ENCODE data around the gene PRKCA.

Gene PRKCA

GRCh38 chr17:66829883-66830282 lies 527.5 kb downstream of the PRKCA start:
- H3K27me3 ChIP-seq (ENCODE audit: control insufficient read depth in 1 of 2, insufficient read depth in 2 of 2, low read length in 2 of 2): peaks cover 19 to 32% of the 10 kb centered on the region in 2 donors
- H3K36me3 ChIP-seq (ENCODE audit: control insufficient read depth in 2 of 2, insufficient read depth in 2 of 2, low read length in 2 of 2): no peaks in the 10 kb centered on the region
- no peaks in the 10 kb centered on the region for H3K4me1 ChIP-seq (ENCODE audit: control insufficient read depth, insufficient read depth, low read length)
- no peak overlapping the region for H3K27ac ChIP-seq (ENCODE audit: low read length)
- H3K4me3 ChIP-seq (ENCODE audit: low read length in 2 of 2): no peak overlapping the region
- H3K9me3 ChIP-seq (ENCODE audit: control insufficient read depth in 2 of 2, low read length in 2 of 2): peaks cover 0 to 2% of the 10 kb centered on the region in 2 donors
- H3K9ac ChIP-seq (ENCODE audit: low read length in 2 of 2): no peak overlapping the region

GRCh38 chr17:66830451-66830850 lies 528.0 kb downstream of the PRKCA start:
- H3K36me3 ChIP-seq (ENCODE audit: control insufficient read depth in 2 of 2, insufficient read depth in 2 of 2, low read length in 2 of 2): no peaks in the 10 kb centered on the region
- H3K4me3 ChIP-seq (ENCODE audit: low read length in 2 of 2): no peak overlapping the region
- peaks cover 25 to 34% of the 10 kb centered on the region in 2 donors for H3K27me3 ChIP-seq (ENCODE audit: control insufficient read depth in 1 of 2, insufficient read depth in 2 of 2, low read length in 2 of 2)
- H3K27ac ChIP-seq (ENCODE audit: low read length): no peak overlapping the region
- peaks cover 0 to 2% of the 10 kb centered on the region in 2 donors for H3K9me3 ChIP-seq (ENCODE audit: control insufficient read depth in 2 of 2, low read length in 2 of 2)
- H3K4me1 ChIP-seq (ENCODE audit: control insufficient read depth, insufficient read depth, low read length): no peaks in the 10 kb centered on the region
- H3K9ac ChIP-seq (ENCODE audit: low read length in 2 of 2): no peak overlapping the region

DNA sequence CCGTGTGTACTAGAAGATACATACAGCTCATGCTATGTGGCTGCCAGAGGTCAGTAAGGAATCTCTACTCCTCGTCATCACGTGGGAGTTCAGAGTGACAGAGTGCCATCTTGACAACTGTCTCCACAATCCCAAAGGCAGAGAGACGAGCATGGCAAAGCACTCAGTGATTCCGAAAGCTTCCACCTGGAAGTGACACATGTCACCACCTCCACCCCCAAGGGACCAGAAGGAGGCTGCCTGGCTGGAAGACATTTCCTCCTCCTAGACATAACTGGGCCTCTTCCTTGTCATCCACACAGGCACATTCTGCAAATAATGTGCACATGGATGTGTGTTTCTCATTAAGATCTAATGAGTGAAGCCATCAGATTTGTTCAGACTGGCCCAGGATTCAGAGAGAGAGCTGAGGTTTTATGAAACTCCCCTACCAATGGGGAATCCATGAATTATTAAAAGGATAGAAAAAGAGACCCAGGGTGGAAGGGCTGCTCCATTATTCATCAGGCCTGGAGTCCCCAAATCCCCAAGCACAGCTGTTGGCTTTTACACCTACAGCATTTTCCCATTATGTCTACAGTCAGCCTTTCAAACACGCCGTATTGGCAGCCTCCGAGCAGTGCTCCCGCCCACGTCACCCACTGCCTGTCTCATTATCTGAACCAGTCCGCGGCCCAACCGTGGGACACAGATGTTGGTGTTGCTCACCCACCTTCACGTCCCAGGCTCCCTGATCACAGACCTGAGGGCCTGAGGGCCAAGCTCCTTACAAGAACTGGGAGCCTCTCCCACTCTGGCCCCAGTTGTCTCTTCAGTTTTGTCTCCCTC lies 529.2 kb downstream of the PRKCA start:
- no peak overlapping the region for H3K9ac ChIP-seq (ENCODE audit: low read length in 2 of 2)
- H3K27ac ChIP-seq (ENCODE audit: low read length): no peak overlapping the region
- peaks cover 33 to 45% of the 10 kb centered on the region in 2 donors for H3K27me3 ChIP-seq (ENCODE audit: control insufficient read depth in 1 of 2, insufficient read depth in 2 of 2, low read length in 2 of 2)
- no peaks in the 10 kb centered on the region for H3K9me3 ChIP-seq (ENCODE audit: control insufficient read depth in 2 of 2, low read length in 2 of 2)
- H3K36me3 ChIP-seq (ENCODE audit: control insufficient read depth in 2 of 2, insufficient read depth in 2 of 2, low read length in 2 of 2): no peaks in the 10 kb centered on the region
- H3K4me1 ChIP-seq (ENCODE audit: control insufficient read depth, insufficient read depth, low read length): no peaks in the 10 kb centered on the region
- H3K4me3 ChIP-seq (ENCODE audit: low read length in 2 of 2): no peak overlapping the region

DNA sequence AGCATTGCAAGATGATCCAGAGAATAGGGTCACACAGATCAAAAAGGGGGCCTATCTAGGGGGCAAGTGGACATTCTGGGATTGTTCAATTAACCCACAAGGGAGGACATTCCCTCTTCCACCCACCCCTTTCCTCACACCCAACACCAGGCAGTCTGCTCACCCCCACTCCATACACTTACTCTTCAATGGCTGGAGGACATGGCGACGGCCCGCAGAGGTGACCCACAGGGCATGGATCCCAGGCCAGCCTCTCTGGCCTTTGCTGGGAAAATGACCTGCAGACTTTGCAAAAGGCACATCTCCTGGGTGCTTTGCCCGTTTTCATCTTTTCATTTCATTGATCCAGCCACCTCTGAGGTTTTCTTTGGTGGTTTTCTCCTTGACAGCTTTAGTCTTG lies 530.8 kb downstream of the PRKCA start:
- Histone ChIP-seq H3K9me3 (ENCODE audit: control insufficient read depth in 2 of 2, low read length in 2 of 2) (no peaks in the 10 kb centered on the region), H3K27ac (ENCODE audit: low read length) (no peak overlapping the region), H3K4me1 (ENCODE audit: control insufficient read depth, insufficient read depth, low read length) (no peaks in the 10 kb centered on the region), H3K36me3 (ENCODE audit: control insufficient read depth in 2 of 2, insufficient read depth in 2 of 2, low read length in 2 of 2) (no peaks in the 10 kb centered on the region), H3K4me3 (ENCODE audit: low read length in 2 of 2) (no peak overlapping the region), H3K9ac (ENCODE audit: low read length in 2 of 2) (no peak overlapping the region), H3K27me3 (ENCODE audit: control insufficient read depth in 1 of 2, insufficient read depth in 2 of 2, low read length in 2 of 2) (peaks cover 33 to 52% of the 10 kb centered on the region in 2 donors)

DNA sequence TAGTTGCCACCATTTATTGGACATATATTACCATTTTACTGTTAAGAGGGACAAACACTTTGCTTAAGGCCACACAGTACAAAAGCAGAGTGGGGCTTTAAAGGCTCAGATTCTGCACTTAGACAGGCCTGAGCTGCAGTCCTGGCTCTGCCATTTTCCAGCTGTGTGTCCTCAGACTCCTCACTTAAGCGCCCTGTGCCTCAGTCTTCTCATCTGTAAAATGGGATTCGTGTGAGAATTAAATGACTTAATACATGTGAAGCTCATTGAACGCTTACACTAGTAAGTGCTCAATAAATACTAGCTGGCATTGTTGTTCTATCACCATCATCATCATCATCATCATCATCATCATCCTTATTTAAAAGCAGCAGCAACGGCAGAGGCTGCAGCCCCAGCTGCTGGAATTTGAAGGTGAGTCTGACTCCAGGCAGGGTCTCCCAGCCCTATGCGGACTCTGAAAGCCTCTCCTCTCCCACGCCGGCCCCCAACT lies 532.1 kb downstream of the PRKCA start:
- Histone ChIP-seq H3K27me3 (ENCODE audit: control insufficient read depth in 1 of 2, insufficient read depth in 2 of 2, low read length in 2 of 2) (peaks cover 31 to 51% of the 10 kb centered on the region in 2 donors), H3K9me3 (ENCODE audit: control insufficient read depth in 2 of 2, low read length in 2 of 2) (no peaks in the 10 kb centered on the region), H3K36me3 (ENCODE audit: control insufficient read depth in 2 of 2, insufficient read depth in 2 of 2, low read length in 2 of 2) (no peaks in the 10 kb centered on the region), H3K27ac (ENCODE audit: low read length) (no peak overlapping the region), H3K9ac (ENCODE audit: low read length in 2 of 2) (no peak overlapping the region), H3K4me3 (ENCODE audit: low read length in 2 of 2) (no peak overlapping the region), H3K4me1 (ENCODE audit: control insufficient read depth, insufficient read depth, low read length) (no peaks in the 10 kb centered on the region)

DNA sequence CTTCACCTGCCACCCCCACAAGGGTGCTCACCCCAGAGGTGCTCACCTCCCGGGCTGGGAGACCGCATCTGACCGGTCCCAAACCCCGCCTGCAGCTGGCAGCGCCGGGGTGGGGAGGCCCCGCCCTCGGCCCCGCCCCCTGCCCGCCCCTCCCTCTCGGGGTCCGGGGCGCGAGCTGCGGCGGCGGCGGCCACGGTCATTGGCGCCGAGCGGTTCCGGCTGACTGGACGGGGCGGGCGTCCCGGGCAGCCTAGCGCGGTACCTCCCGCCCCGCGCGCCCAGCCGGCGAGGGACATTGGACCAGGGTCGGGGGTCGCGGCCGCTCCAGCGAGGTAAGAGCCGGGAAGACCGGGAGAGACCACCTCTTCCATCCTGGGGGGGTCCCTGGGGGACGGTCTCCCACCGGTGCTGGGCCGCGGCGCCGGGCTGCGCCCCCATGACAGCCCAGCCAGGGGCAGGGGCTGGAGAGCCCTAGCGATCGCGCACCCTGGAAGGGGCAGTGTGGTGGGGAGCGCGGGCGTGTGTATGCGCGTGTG lies 532.6 kb downstream of the PRKCA start, which contains the start of gene CACNG5:
Gene CACNG5 (plus strand): TSS at position 199 of the 536 bp plus-strand sequence. CDS start 42,216 bp downstream, outside the sequence.
- no peak within 1 kb of the TSS for H3K9ac ChIP-seq (ENCODE audit: low read length in 2 of 2)
- H3K4me3 ChIP-seq (ENCODE audit: low read length in 2 of 2): no peak within 1 kb of the TSS
- H3K36me3 ChIP-seq (ENCODE audit: control insufficient read depth in 2 of 2, insufficient read depth in 2 of 2, low read length in 2 of 2): no peaks in the 10 kb centered on the region
- H3K27ac ChIP-seq (ENCODE audit: low read length): no peak within 1 kb of the TSS
- H3K4me1 ChIP-seq (ENCODE audit: control insufficient read depth, insufficient read depth, low read length): no peaks in the 10 kb centered on the region
- H3K27me3 ChIP-seq (ENCODE audit: control insufficient read depth in 1 of 2, insufficient read depth in 2 of 2, low read length in 2 of 2): peaks cover 31 to 51% of the 10 kb centered on the region in 2 donors
- no peaks in the 10 kb centered on the region for H3K9me3 ChIP-seq (ENCODE audit: control insufficient read depth in 2 of 2, low read length in 2 of 2)

DNA sequence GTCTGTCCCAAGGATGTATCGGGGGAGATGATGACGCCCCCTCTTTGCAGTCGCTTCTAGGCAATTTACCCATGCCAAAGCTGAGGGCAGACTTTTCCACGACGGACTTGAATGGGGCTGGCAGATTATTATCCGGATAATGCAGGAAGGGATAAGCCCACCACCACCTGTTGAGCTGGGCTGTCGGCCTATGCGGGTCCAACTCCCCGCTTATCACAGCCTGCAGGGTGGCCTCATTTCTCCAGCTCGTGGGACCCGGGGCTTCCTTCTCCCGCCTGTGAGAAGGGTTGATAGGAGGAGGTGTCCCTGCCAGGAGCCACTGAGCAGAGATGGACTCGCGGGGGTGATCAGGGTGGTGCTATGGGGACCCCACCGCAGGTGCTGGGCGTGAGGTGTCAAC lies 533.1 kb downstream of the PRKCA start:
- H3K4me3 ChIP-seq (ENCODE audit: low read length in 2 of 2): no peak overlapping the region
- H3K9ac ChIP-seq (ENCODE audit: low read length in 2 of 2): no peak overlapping the region
- H3K27ac ChIP-seq (ENCODE audit: low read length): no peak overlapping the region
- H3K4me1 ChIP-seq (ENCODE audit: control insufficient read depth, insufficient read depth, low read length): no peaks in the 10 kb centered on the region
- H3K27me3 ChIP-seq (ENCODE audit: control insufficient read depth in 1 of 2, insufficient read depth in 2 of 2, low read length in 2 of 2): peaks cover 28 to 53% of the 10 kb centered on the region in 2 donors
- H3K9me3 ChIP-seq (ENCODE audit: control insufficient read depth in 2 of 2, low read length in 2 of 2): no peaks in the 10 kb centered on the region
- H3K36me3 ChIP-seq (ENCODE audit: control insufficient read depth in 2 of 2, insufficient read depth in 2 of 2, low read length in 2 of 2): no peaks in the 10 kb centered on the region

DNA sequence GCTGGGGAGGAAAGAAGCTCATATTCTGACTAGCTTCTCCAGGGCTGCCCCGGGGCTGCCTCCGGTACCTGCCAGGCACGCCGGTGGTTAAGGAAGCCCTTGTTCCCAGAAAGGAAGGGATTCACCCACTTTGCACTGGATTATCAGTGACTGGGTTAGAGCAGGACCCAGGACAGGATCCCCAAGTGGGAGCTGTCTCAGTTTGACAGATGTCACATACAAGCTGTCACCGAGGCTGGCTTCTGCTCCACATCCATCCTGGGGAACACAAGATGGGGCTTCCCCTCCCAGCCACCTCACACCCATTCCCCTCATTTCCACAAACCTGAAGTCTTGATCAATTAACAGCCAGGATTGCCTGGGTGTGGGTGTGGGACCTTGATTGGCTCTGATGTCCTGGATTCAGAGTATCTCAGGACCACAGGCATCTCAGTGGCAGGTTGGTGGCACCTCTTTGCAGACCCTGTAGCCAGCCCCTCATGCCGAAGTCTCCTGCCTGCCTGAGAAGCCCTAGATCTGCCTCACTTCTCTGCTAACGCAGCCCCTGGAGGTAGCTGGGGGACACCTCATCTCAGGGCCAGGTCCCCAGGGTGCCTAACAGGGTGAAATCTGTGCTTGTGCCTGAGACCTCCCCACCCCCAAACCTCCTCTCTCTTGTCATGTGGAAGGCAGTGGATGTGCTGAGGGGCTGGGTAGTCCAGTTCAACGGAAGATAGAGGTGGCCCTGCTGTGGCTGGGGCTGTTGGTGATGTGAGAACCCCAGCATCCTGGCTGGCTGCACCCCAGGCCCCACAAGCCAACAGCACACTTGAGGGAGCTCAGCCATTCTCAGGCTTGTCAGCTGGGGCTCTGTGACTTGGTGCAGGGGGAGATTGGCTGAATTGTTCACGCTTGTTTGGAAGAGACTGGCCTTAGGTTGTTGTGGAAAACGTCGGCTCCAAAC lies 533.9 kb downstream of the PRKCA start:
- Histone ChIP-seq H3K9me3 (ENCODE audit: control insufficient read depth in 2 of 2, low read length in 2 of 2) (no peaks in the 10 kb centered on the region), H3K36me3 (ENCODE audit: control insufficient read depth in 2 of 2, insufficient read depth in 2 of 2, low read length in 2 of 2) (no peaks in the 10 kb centered on the region), H3K27ac (ENCODE audit: low read length) (no peak overlapping the region), H3K9ac (ENCODE audit: low read length in 2 of 2) (no peak overlapping the region), H3K4me1 (ENCODE audit: control insufficient read depth, insufficient read depth, low read length) (no peaks in the 10 kb centered on the region), H3K4me3 (ENCODE audit: low read length in 2 of 2) (no peak overlapping the region), H3K27me3 (ENCODE audit: control insufficient read depth in 1 of 2, insufficient read depth in 2 of 2, low read length in 2 of 2) (peaks cover 29 to 54% of the 10 kb centered on the region in 2 donors)

DNA sequence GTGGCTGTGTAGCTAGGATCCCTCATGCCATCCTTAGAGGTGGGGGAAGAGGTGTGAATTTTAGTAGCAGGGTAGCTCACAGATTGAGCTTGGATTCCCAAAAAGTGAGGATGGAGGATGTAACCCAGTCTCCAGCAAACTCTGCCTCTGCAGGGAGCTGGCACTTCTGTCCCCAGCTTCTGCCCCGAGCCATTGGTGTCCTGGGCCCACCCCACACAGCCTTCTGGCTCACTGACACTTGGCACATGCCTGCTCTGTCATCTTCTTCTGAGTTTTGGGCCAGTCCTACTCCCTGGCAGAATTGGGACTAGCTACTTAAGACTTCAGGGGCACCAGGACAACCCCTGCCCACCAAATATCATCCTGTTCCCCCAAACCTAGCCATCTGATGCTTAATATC lies 534.8 kb downstream of the PRKCA start:
- no peaks in the 10 kb centered on the region for H3K4me1 ChIP-seq (ENCODE audit: control insufficient read depth, insufficient read depth, low read length)
- H3K36me3 ChIP-seq (ENCODE audit: control insufficient read depth in 2 of 2, insufficient read depth in 2 of 2, low read length in 2 of 2): no peaks in the 10 kb centered on the region
- H3K27ac ChIP-seq (ENCODE audit: low read length): no peak overlapping the region
- no peak overlapping the region for H3K4me3 ChIP-seq (ENCODE audit: low read length in 2 of 2)
- peaks cover 29 to 50% of the 10 kb centered on the region in 2 donors for H3K27me3 ChIP-seq (ENCODE audit: control insufficient read depth in 1 of 2, insufficient read depth in 2 of 2, low read length in 2 of 2)
- H3K9me3 ChIP-seq (ENCODE audit: control insufficient read depth in 2 of 2, low read length in 2 of 2): no peaks in the 10 kb centered on the region
- no peak overlapping the region for H3K9ac ChIP-seq (ENCODE audit: low read length in 2 of 2)

DNA sequence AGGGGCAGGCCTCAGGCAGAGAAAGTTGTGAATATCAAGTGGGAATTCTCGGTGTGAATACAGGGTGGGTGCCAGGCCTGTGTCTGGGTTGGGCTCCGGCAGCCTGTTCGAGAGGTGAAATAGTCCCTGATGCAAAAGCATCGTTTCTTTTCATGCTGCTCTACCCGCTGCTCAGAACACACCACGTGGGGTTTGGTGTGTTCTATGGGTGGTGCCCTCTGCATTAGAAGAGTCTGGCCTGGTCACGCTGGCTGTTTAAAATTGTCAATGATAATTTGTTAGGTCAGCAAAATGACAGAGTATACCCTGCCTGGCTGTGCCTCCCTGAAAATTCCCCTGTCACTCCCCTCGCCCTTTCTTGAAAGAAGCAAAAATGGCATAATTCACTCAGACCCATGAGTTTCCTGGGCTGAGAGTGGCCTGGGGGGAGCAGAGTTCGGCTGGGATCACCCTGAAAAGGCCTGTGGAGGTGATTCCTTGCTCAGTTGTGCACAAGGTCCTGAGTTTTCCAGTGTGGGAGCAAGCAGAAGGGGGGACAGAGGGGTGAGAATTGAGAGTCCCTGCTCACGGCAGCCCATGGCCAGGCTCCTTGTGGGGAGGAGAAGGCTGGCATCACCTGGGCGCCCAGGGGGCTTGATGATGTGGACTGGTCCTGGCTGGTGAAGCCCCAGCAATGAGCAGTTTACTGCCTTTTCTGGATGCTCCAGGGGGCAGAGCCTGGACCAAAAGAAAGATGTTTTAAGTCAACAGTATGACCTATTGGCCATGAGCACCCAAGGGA lies 535.7 kb downstream of the PRKCA start:
- H3K27me3 ChIP-seq (ENCODE audit: control insufficient read depth in 1 of 2, insufficient read depth in 2 of 2, low read length in 2 of 2): peaks cover 29 to 50% of the 10 kb centered on the region in 2 donors
- no peak overlapping the region for H3K9ac ChIP-seq (ENCODE audit: low read length in 2 of 2)

More for the DNA sequence above, 535.7 kb downstream of the PRKCA start:
- Histone ChIP-seq H3K9me3 (ENCODE audit: control insufficient read depth in 2 of 2, low read length in 2 of 2) (no peaks in the 10 kb centered on the region), H3K27ac (ENCODE audit: low read length) (no peak overlapping the region), H3K4me3 (ENCODE audit: low read length in 2 of 2) (no peak overlapping the region), H3K4me1 (ENCODE audit: control insufficient read depth, insufficient read depth, low read length) (no peaks in the 10 kb centered on the region), H3K36me3 (ENCODE audit: control insufficient read depth in 2 of 2, insufficient read depth in 2 of 2, low read length in 2 of 2) (no peaks in the 10 kb centered on the region)
